HuH-7 (cell line): ENCODE results near the gene ANKS1B.
A peak's percentile ranks its signal among the peaks of the same experiment; 100 is the strongest.
"Not testable (repeated sequence)": the region's sequence is repeated elsewhere in the genome, so short reads cannot be mapped to it uniquely, and the experiment has no call there.

Experiments
- DNase-seq: peaks from one replicate; pipeline ENCODE4 v3.0.0; 2011; ENCODE audit warnings: low spot score

The ANKS1B gene

GRCh38 chr12:99265648-99266047 is 719.1 kb downstream of the ANKS1B start:
- no peak for DNase-seq

GRCh38 chr12:99261256-99261655 is 723.5 kb downstream of the ANKS1B start:
- DNase-seq: no peak

GRCh38 chr12:99260456-99260996 is 724.2 kb downstream of the ANKS1B start:
- DNase-seq: no peak

- no peak for DNase-seq
These were observed 725.4 kb downstream of the ANKS1B start for GRCh38 chr12:99259040-99259934.

- DNase-seq: no peak
These were observed 727.1 kb downstream of the ANKS1B start for GRCh38 chr12:99257672-99258071.

GRCh38 chr12:99253068-99253467 is 731.7 kb downstream of the ANKS1B start:
- peak; percentile 2 for DNase-seq

- no peak for DNase-seq
These were observed 734.6 kb downstream of the ANKS1B start for GRCh38 chr12:99250091-99250490.

- DNase-seq: no peak
These were observed 735.2 kb downstream of the ANKS1B start for GRCh38 chr12:99249543-99249942.

GRCh38 chr12:99237907-99238538 is 746.7 kb downstream of the ANKS1B start:
- not testable (repeated sequence) for DNase-seq

- no peak for DNase-seq
These were observed 749.4 kb downstream of the ANKS1B start for GRCh38 chr12:99235381-99235780.

- no peak for DNase-seq
These were observed 750.0 kb downstream of the ANKS1B start for GRCh38 chr12:99234702-99235101.

- DNase-seq: no peak
These were observed 752.4 kb downstream of the ANKS1B start for GRCh38 chr12:99232324-99232723.

- no peak for DNase-seq
These were observed 753.7 kb downstream of the ANKS1B start for GRCh38 chr12:99231031-99231430.

GRCh38 chr12:99224237-99224636 is 760.5 kb downstream of the ANKS1B start:
- DNase-seq: no peak

- DNase-seq: no peak
These were observed 761.2 kb downstream of the ANKS1B start for GRCh38 chr12:99223579-99223978.

GRCh38 chr12:99213047-99213446 is 771.7 kb downstream of the ANKS1B start:
- DNase-seq: no peak

GRCh38 chr12:99212275-99212674 is 772.5 kb downstream of the ANKS1B start:
- DNase-seq: no peak

GRCh38 chr12:99205111-99205510 is 779.6 kb downstream of the ANKS1B start:
- DNase-seq: no peak

GRCh38 chr12:99201906-99202645 is 782.7 kb downstream of the ANKS1B start:
- DNase-seq: no peak

- no peak for DNase-seq
These were observed 783.9 kb downstream of the ANKS1B start for GRCh38 chr12:99200711-99201384.

GRCh38 chr12:99195474-99195873 is 789.3 kb downstream of the ANKS1B start:
- no peak for DNase-seq

- no peak for DNase-seq
These were observed 792.2 kb downstream of the ANKS1B start for GRCh38 chr12:99192489-99192888.
